HG03457 (cell line): ENCODE data around the gene WWP2.
"Not testable (repeated sequence)": the region's sequence is repeated elsewhere in the genome, so short reads cannot be mapped to it uniquely, and the experiment has no call there.

Experiments
- ATAC-seq: cut with Tn5 transposase; IDR thresholded peaks from one replicate; pipeline ENCODE4 v1.9.1; 2021; ENCODE audit warnings: moderate number of reproducible peaks; ENCODE audit not compliant: unreplicated experiment

The WWP2 gene

GRCh38 chr16:69793526-69793925 lies 31.4 kb downstream of the WWP2 start:
- no peak for ATAC-seq

- no peak for ATAC-seq
Measured at GRCh38 chr16:69794486-69794885, 32.4 kb downstream of the WWP2 start.

- ATAC-seq = no peak
Measured at GRCh38 chr16:69796285-69797118, 34.4 kb downstream of the WWP2 start.

- no peak for ATAC-seq
Measured at GRCh38 chr16:69798466-69798865, 36.3 kb downstream of the WWP2 start.

GRCh38 chr16:69799611-69800031 lies 37.5 kb downstream of the WWP2 start:
- ATAC-seq = no peak

GRCh38 chr16:69804297-69804696 lies 42.2 kb downstream of the WWP2 start:
- no peak for ATAC-seq

GRCh38 chr16:69806776-69807175 lies 44.6 kb downstream of the WWP2 start:
- ATAC-seq = not testable (repeated sequence)

- no peak for ATAC-seq
Measured at GRCh38 chr16:69812688-69813014, 50.5 kb downstream of the WWP2 start.

- no peak for ATAC-seq
Measured at GRCh38 chr16:69814078-69814477, 51.9 kb downstream of the WWP2 start.

GRCh38 chr16:69814561-69814960 lies 52.4 kb downstream of the WWP2 start:
- ATAC-seq = no peak

GRCh38 chr16:69815216-69815883 lies 53.2 kb downstream of the WWP2 start:
- not testable (repeated sequence) for ATAC-seq

- no peak for ATAC-seq
Measured at GRCh38 chr16:69816996-69817395, 54.9 kb downstream of the WWP2 start.

- no peak for ATAC-seq
Measured at GRCh38 chr16:69818891-69819545, 56.9 kb downstream of the WWP2 start.

GRCh38 chr16:69820926-69821541 lies 58.9 kb downstream of the WWP2 start:
- no peak for ATAC-seq

GRCh38 chr16:69821844-69822173 lies 59.7 kb downstream of the WWP2 start:
- ATAC-seq = no peak

- ATAC-seq = no peak
Measured at GRCh38 chr16:69822174-69822935, 60.2 kb downstream of the WWP2 start.

- ATAC-seq = peak; percentile 62
Measured at GRCh38 chr16:69823831-69824563, 61.9 kb downstream of the WWP2 start.

GRCh38 chr16:69824564-69825142 lies 62.5 kb downstream of the WWP2 start:
- not testable (repeated sequence) for ATAC-seq

GRCh38 chr16:69827524-69827923 lies 65.4 kb downstream of the WWP2 start:
- no peak for ATAC-seq

- ATAC-seq = no peak
Measured at GRCh38 chr16:69829338-69829737, 67.2 kb downstream of the WWP2 start.
